GM12878 (cell line): Measurements from ENCODE around the gene CDR2. TPM values are rescaled to one million over a fixed set of nuclear protein-coding genes. Genes with fewer than 3 reads are reported as not detected.

ENCODE experiments used
- MTA2 ChIP-seq: fragments of 450-650 bp; IDR thresholded peaks from 2 replicates; pipeline ENCODE4 v1.6.1; 2016; ENCODE audit warnings: low read depth, mild to moderate bottlenecking, moderate library complexity
- ZNF384 ChIP-seq: IDR thresholded peaks from 2 replicates; pipeline ENCODE4 v1.6.1; 2012; ENCODE audit warnings: low read depth, mild to moderate bottlenecking, low read length, improper control_type of control experiment, borderline replicate concordance
- polyA plus RNA-seq, 11 experiments: library from polyadenylated mRNA; depleted of rRNA in 4 of 11; unstranded in 6 of 11; stranded (reverse) in 5 of 11; fragments of >200 nt; fragmentation: Nextera tagmentation in 4 of 11; fragmentation: Illumina TruSeq in 1 of 11; extraction: Ambion mirVana in 4 of 11; extraction: Trizol in 1 of 11; gene quantifications; 1 replicate in 1 of 11; 2 replicates in 10 of 11; pipeline versions ENCODE4 v1.2.1 to v1.2.3, GENCODE V29; 2011 to 2016; ENCODE audit warnings: inconsistent platforms in 2 of 11, missing spikeins in 2 of 11, low read depth in 1 of 11
- total RNA-seq, 4 experiments: library from RNA; depleted of rRNA in 3 of 4; stranded (reverse); fragments of >200 nt in 3 of 4; fragmentation: Illumina TruSeq in 1 of 4; extraction: Trizol in 1 of 4; gene quantifications; 2 replicates each; pipeline versions ENCODE4 v1.2.1 to v1.2.3, GENCODE V29; 2013 to 2021

The CDR2 gene
- total and polyA plus RNA-seq, 10 of the 15 experiments (the other 5 are each of a cell fraction or from before 2014, with no cell fraction given), result 4.8 to 24.3 (median 19.2) TPM

GRCh38 chr16:22296225-22297113 lies 78.0 kb downstream of the CDR2 start (continued):
- no peak for TF ChIP-seq MTA2
- peak; percentile 71 for TF ChIP-seq ZNF384

Other genes starting within 250 kb of the CDR2 start
- gene SDR42E2, start 212.1 kb downstream of the CDR2 start, total RNA-seq (2014; rRNA removed), result not detected in 2 replicates
- 0.05 TPM in 1 of 2 replicates, not detected in the other for gene SDR42E2, start 212.1 kb downstream of the CDR2 start, total RNA-seq (2014; rRNA removed; fragmentation: Illumina TruSeq; extraction: Trizol)
- not detected in 2 replicates for gene SDR42E2, start 212.1 kb downstream of the CDR2 start, total RNA-seq (2021)
- gene SDR42E2, start 212.1 kb downstream of the CDR2 start, polyA plus RNA-seq (2011; rRNA removed), result 0.06 and 0.07 TPM in 2 replicates
- gene SDR42E2, start 212.1 kb downstream of the CDR2 start, polyA plus RNA-seq (2014; fragmentation: Illumina TruSeq; extraction: Trizol), result 0.01 TPM in 1 of 2 replicates, not detected in the other
- under 1 TPM; 0.05 to 0.09 TPM for gene SDR42E2, start 212.1 kb downstream of the CDR2 start, polyA plus RNA-seq (2014; fragmentation: Nextera tagmentation; extraction: Ambion mirVana)
- gene SDR42E2, start 212.1 kb downstream of the CDR2 start, polyA plus RNA-seq (2014; rRNA removed), result not detected in 2 replicates
- gene SDR42E2, start 212.1 kb downstream of the CDR2 start, polyA plus RNA-seq (2016; fragmentation: Nextera tagmentation; extraction: Ambion mirVana), result under 1 TPM; 0.09 TPM
- 11.1 and 11.9 TPM in 2 replicates for gene EEF2K, start 168.3 kb downstream of the CDR2 start, total RNA-seq (2014; rRNA removed)
- gene EEF2K, start 168.3 kb downstream of the CDR2 start, total RNA-seq (2014; rRNA removed; fragmentation: Illumina TruSeq; extraction: Trizol), result 14.6 and 14.7 TPM in 2 replicates
- gene EEF2K, start 168.3 kb downstream of the CDR2 start, total RNA-seq (2021), result 26.7 and 29.6 TPM in 2 replicates
- 13.4 and 23.0 TPM in 2 replicates for gene EEF2K, start 168.3 kb downstream of the CDR2 start, polyA plus RNA-seq (2011; rRNA removed)
- gene EEF2K, start 168.3 kb downstream of the CDR2 start, polyA plus RNA-seq (2014; fragmentation: Illumina TruSeq; extraction: Trizol), result 11.6 and 19.2 TPM in 2 replicates
- gene EEF2K, start 168.3 kb downstream of the CDR2 start, polyA plus RNA-seq (2014; fragmentation: Nextera tagmentation; extraction: Ambion mirVana), result 1 to 10 TPM; 2.0 to 2.4 TPM
- gene EEF2K, start 168.3 kb downstream of the CDR2 start, polyA plus RNA-seq (2014; rRNA removed), result 12.6 and 14.9 TPM in 2 replicates
- gene EEF2K, start 168.3 kb downstream of the CDR2 start, polyA plus RNA-seq (2016; fragmentation: Nextera tagmentation; extraction: Ambion mirVana), result 10 to 100 TPM; 10.3 to 10.6 TPM
- gene POLR3E, start 77.2 kb downstream of the CDR2 start, total RNA-seq (2014; rRNA removed), result 34.6 and 36.8 TPM in 2 replicates
- gene POLR3E, start 77.2 kb downstream of the CDR2 start, total RNA-seq (2014; rRNA removed; fragmentation: Illumina TruSeq; extraction: Trizol), result 39.1 and 41.0 TPM in 2 replicates
- gene POLR3E, start 77.2 kb downstream of the CDR2 start, total RNA-seq (2021), result 52.0 and 54.0 TPM in 2 replicates
- 49.4 and 79.5 TPM in 2 replicates for gene POLR3E, start 77.2 kb downstream of the CDR2 start, polyA plus RNA-seq (2011; rRNA removed)
- gene POLR3E, start 77.2 kb downstream of the CDR2 start, polyA plus RNA-seq (2014; fragmentation: Illumina TruSeq; extraction: Trizol), result 30.0 and 57.6 TPM in 2 replicates
- gene POLR3E, start 77.2 kb downstream of the CDR2 start, polyA plus RNA-seq (2014; fragmentation: Nextera tagmentation; extraction: Ambion mirVana), result 10 to 100 TPM; 11.1 to 15.5 TPM
- 42.0 and 48.5 TPM in 2 replicates for gene POLR3E, start 77.2 kb downstream of the CDR2 start, polyA plus RNA-seq (2014; rRNA removed)
- 10 to 100 TPM; 35.2 to 40.2 TPM for gene POLR3E, start 77.2 kb downstream of the CDR2 start, polyA plus RNA-seq (2016; fragmentation: Nextera tagmentation; extraction: Ambion mirVana)
- gene NPIPB5, start 136.3 kb upstream of the CDR2 start, total RNA-seq (2014; rRNA removed), result 59.1 and 62.8 TPM in 2 replicates
- gene NPIPB5, start 136.3 kb upstream of the CDR2 start, total RNA-seq (2014; rRNA removed; fragmentation: Illumina TruSeq; extraction: Trizol), result 134 and 141 TPM in 2 replicates
- 130 and 172 TPM in 2 replicates for gene NPIPB5, start 136.3 kb upstream of the CDR2 start, total RNA-seq (2021)
- 154 and 163 TPM in 2 replicates for gene NPIPB5, start 136.3 kb upstream of the CDR2 start, polyA plus RNA-seq (2011; rRNA removed)
- gene NPIPB5, start 136.3 kb upstream of the CDR2 start, polyA plus RNA-seq (2014; fragmentation: Illumina TruSeq; extraction: Trizol), result 96.6 and 107 TPM in 2 replicates
- 1 to 10 TPM; 5.0 to 7.0 TPM for gene NPIPB5, start 136.3 kb upstream of the CDR2 start, polyA plus RNA-seq (2014; fragmentation: Nextera tagmentation; extraction: Ambion mirVana)
- 96.3 and 106 TPM in 2 replicates for gene NPIPB5, start 136.3 kb upstream of the CDR2 start, polyA plus RNA-seq (2014; rRNA removed)
- 10 to 100 TPM; 93.1 to 95.2 TPM for gene NPIPB5, start 136.3 kb upstream of the CDR2 start, polyA plus RNA-seq (2016; fragmentation: Nextera tagmentation; extraction: Ambion mirVana)